Stimulated activated CD4-positive, alpha-beta T cell treated with anti-CD3 and anti-CD28 coated beads, Interleukin-12 subunit alpha, Interleukin-12 subunit beta, amount 100 ng/mL, for 48 hours (primary cell): ENCODE data around the gene PCDHGB1.
"Not testable (repeated sequence)": the region's sequence is repeated elsewhere in the genome, so short reads cannot be mapped to it uniquely, and the experiment has no call there.

Experiments
- DNase-seq, 3 donors: peaks; one replicate each; pipeline ENCODE4 v3.0.0-alpha.2; 2020; ENCODE audit warnings: low read depth in 2 of 3, low spot score in 1 of 3

The PCDHGB1 gene

GRCh38 chr5:141382469-141383294, 32.8 kb downstream of the PCDHGB1 start, which contains the start of gene PCDHGA7:
PCDHGA7 (plus strand) TSS chr5:141382742; CDS start chr5:141382900, 158 bp downstream.
- DNase-seq = no peak

GRCh38 chr5:141383345-141383744, 33.4 kb downstream of the PCDHGB1 start:
- DNase-seq = no peak

DNA sequence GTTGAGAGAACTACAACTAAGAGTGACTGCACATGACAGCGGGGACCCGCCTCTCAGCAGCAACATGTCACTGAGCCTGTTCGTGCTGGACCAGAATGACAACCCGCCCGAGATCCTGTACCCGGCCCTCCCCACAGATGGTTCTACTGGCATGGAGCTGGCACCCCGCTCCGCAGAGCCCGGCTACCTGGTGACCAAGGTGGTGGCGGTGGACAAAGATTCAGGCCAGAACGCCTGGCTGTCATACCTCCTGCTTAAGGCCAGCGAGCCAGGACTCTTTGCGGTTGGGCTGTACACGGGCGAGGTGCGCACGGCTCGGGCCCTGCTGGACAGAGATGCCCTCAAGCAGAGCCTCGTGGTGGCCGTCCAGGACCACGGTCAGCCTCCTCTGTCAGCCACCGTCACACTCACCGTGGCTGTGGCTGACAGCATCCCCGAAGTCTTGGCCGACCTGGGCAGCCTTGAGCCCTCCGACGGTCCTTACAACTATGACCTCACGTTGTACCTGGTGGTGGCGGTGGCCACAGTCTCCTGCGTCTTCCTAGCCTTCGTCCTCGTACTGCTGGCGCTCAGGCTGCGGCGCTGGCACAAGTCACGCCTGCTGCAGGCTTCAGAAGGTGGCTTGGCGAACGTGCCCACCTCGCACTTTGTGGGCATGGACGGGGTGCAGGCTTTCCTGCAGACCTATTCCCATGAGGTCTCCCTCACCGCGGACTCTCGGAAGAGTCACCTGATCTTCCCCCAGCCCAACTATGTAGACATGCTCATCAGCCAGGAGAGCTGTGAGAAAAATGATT, 34.8 kb downstream of the PCDHGB1 start:
- no peak for DNase-seq

DNA sequence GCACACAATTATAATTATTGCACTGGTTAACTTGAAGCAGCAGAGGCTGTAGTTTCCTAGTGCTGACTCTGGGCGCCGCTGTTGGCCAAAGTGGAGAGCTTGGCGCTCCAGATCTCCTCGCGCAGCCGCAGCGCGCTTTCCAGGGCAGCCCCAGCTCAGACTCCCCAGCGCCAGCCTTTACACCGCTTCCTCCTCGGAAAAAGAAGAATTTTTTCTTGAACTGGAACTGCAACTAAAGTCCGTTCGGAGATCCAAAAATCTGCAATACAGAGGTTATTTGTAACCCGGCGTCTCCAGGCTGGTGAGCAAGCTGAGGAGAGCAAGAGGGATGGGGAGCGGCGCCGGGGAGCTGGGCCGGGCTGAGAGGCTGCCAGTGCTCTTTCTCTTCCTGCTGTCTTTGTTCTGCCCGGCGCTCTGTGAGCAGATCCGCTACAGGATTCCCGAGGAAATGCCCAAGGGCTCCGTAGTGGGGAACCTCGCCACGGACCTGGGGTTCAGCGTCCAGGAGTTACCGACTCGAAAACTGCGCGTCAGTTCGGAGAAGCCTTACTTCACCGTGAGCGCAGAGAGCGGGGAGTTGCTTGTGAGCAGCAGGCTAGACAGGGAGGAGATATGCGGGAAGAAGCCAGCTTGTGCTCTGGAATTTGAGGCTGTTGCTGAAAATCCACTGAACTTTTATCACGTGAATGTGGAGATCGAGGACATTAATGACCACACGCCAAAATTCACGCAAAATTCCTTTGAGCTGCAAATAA, 37.8 kb downstream of the PCDHGB1 start, which contains the start of gene PCDHGB4:
TSS of gene PCDHGB4 (plus strand) at position 142 of the 755 bp plus-strand sequence. CDS start at position 329, 187 bp downstream.
- DNase-seq = not testable (repeated sequence)

DNA sequence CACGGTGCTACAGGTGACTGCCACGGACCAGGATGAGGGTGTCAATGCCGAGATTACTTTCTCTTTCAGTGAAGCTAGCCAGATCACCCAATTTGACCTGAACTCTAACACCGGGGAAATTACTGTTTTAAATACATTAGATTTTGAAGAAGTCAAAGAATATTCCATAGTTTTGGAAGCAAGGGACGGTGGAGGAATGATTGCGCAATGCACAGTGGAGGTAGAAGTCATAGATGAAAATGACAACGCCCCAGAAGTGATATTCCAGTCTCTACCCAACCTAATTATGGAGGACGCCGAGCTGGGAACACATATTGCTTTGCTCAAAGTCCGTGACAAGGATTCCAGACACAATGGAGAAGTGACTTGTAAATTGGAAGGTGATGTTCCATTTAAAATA, 38.8 kb downstream of the PCDHGB1 start:
- no peak for DNase-seq

DNA sequence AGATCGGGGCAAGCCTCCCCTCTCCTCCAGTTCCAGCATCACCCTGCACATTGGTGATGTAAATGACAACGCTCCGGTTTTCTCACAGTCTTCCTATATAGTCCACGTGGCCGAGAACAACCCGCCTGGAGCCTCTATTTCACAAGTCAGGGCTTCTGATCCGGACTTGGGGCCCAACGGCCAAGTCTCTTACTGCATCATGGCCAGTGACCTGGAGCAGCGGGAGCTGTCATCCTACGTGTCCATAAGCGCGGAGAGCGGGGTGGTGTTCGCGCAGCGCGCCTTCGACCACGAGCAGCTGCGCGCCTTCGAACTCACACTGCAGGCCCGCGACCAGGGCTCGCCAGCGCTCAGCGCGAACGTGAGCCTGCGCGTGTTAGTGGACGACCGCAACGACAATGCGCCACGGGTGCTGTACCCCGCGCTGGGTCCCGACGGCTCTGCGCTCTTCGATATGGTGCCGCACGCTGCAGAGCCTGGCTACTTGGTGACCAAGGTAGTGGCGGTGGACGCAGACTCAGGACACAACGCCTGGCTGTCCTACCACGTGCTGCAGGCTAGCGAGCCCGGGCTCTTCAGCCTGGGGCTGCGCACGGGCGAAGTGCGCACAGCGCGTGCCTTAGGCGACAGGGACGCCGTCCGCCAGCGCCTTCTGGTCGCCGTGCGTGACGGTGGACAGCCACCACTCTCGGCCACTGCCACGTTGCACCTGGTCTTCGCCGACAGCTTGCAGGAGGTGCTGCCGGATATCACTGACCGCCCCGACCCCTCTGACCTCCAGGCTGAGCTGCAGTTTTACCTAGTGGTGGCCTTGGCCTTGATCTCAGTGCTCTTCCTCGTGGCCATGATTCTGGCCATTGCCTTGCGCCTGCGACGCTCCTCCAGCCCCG, 39.5 kb downstream of the PCDHGB1 start:
- no peak for DNase-seq

GRCh38 chr5:141392429-141393198, 42.7 kb downstream of the PCDHGB1 start, which contains the start of gene PCDHGA8:
PCDHGA8 (plus strand) TSS chr5:141392633; CDS start chr5:141392814, 181 bp downstream.
- no peak for DNase-seq

DNA sequence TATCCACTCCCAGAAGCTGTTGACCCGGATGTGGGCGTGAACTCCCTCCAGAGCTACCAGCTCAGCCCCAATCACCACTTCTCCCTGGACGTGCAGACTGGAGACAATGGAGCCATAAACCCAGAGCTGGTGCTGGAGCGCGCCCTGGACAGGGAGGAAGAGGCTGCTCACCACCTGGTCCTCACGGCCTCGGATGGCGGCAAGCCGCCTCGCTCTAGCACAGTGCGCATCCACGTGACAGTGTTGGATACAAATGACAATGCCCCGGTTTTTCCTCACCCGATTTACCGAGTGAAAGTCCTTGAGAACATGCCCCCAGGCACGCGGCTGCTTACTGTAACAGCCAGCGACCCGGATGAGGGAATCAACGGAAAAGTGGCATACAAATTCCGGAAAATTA, 43.4 kb downstream of the PCDHGB1 start:
- no peak for DNase-seq

DNA sequence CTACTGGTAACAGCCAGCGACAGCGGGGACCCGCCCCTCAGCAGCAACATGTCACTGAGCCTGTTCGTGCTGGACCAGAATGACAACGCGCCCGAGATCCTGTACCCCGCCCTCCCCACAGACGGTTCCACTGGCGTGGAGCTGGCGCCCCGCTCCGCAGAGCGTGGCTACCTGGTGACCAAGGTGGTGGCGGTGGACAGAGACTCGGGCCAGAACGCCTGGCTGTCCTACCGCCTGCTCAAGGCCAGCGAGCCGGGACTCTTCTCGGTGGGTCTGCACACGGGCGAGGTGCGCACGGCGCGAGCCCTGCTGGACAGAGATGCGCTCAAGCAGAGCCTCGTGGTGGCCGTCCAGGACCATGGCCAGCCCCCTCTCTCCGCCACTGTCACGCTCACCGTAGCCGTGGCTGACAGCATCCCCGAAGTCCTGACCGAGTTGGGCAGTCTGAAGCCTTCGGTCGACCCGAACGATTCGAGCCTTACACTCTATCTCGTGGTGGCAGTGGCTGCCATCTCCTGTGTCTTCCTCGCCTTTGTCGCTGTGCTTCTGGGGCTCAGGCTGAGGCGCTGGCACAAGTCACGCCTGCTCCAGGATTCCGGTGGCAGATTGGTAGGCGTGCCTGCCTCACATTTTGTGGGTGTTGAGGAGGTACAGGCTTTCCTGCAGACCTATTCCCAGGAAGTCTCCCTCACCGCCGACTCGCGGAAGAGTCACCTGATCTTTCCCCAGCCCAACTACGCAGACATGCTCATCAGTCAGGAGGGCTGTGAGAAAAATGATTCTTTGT, 44.7 kb downstream of the PCDHGB1 start:
- DNase-seq = not testable (repeated sequence)

- DNase-seq = not testable (repeated sequence)
Observed at GRCh38 chr5:141397756-141398551, 48.1 kb downstream of the PCDHGB1 start, which contains the start of gene PCDHGB5. PCDHGB5 (plus strand) TSS chr5:141397947; CDS start chr5:141398128, 181 bp downstream.

GRCh38 chr5:141398608-141399007, 48.7 kb downstream of the PCDHGB1 start:
- no peak for DNase-seq

DNA sequence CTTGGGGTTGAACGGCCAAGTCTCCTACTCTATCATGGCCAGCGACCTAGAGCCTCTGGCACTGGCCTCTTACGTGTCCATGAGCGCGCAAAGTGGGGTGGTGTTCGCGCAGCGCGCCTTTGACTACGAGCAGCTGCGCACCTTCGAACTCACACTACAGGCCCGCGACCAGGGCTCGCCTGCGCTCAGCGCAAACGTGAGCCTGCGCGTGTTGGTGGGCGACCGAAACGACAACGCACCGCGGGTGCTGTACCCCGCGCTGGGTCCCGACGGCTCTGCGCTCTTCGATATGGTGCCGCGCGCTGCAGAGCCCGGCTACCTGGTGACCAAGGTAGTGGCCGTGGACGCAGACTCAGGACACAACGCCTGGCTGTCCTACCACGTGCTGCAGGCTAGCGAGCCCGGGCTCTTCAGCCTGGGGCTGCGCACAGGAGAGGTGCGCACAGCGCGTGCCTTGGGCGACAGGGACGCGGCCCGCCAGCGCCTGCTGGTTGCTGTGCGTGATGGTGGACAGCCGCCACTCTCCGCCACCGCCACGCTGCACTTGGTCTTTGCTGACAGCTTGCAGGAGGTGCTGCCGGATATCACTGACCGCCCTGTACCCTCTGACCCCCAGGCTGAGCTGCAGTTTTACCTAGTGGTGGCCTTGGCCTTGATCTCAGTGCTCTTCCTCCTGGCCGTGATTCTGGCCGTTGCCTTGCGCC, 49.8 kb downstream of the PCDHGB1 start:
- no peak for DNase-seq
